GM19438 (cell line): ENCODE measurements around the gene ATP4A.

Source experiments
- ATAC-seq: cut with Tn5 transposase; IDR thresholded peaks from one replicate; pipeline ENCODE4 v1.9.1; 2021; ENCODE audit warnings: low read depth; ENCODE audit not compliant: unreplicated experiment

Gene ATP4A

GRCh38 chr19:35529241-35530218 lies 33.9 kb downstream of the ATP4A start:
- ATAC-seq = no peak

- no peak for ATAC-seq
These were observed 35.0 kb downstream of the ATP4A start, which contains the start of gene SBSN for GRCh38 chr19:35528218-35529038. SBSN (minus strand) TSS chr19:35528311; CDS start chr19:35528281, 30 bp downstream.

GRCh38 chr19:35525873-35526272 lies 37.6 kb downstream of the ATP4A start:
- no peak for ATAC-seq

- no peak for ATAC-seq
These were observed 39.1 kb downstream of the ATP4A start for GRCh38 chr19:35524181-35524837.

GRCh38 chr19:35522745-35523327 lies 40.6 kb downstream of the ATP4A start:
- no peak for ATAC-seq

- no peak for ATAC-seq
These were observed 42.2 kb downstream of the ATP4A start for GRCh38 chr19:35521124-35521743.

- no peak for ATAC-seq
These were observed 44.2 kb downstream of the ATP4A start for GRCh38 chr19:35519291-35519690.

GRCh38 chr19:35518313-35518712 lies 45.1 kb downstream of the ATP4A start:
- ATAC-seq = no peak

- ATAC-seq = no peak
These were observed 46.1 kb downstream of the ATP4A start for GRCh38 chr19:35517342-35517741.

GRCh38 chr19:35516310-35516709 lies 47.1 kb downstream of the ATP4A start:
- no peak for ATAC-seq

- ATAC-seq = no peak
These were observed 49.1 kb downstream of the ATP4A start for GRCh38 chr19:35514282-35514809.

- no peak for ATAC-seq
These were observed 49.7 kb downstream of the ATP4A start, which contains the start of gene DMKN for GRCh38 chr19:35513628-35514281. DMKN (minus strand) TSS chr19:35513649; CDS start chr19:35513475, 174 bp downstream.

GRCh38 chr19:35512831-35513627 lies 50.4 kb downstream of the ATP4A start:
- no peak for ATAC-seq

GRCh38 chr19:35511337-35511736 lies 52.1 kb downstream of the ATP4A start:
- no peak for ATAC-seq

- no peak for ATAC-seq
These were observed 52.9 kb downstream of the ATP4A start for GRCh38 chr19:35510626-35510964.

- ATAC-seq = no peak
These were observed 53.4 kb downstream of the ATP4A start for GRCh38 chr19:35509861-35510625.

GRCh38 chr19:35509018-35509652 lies 54.3 kb downstream of the ATP4A start:
- ATAC-seq = no peak
